GM12878 (cell line): ENCODE data around the gene MAEL. TPM values are rescaled to one million over a fixed set of nuclear protein-coding genes. Genes with fewer than 3 reads are reported as not detected.

Source experiments
- BCL11A ChIP-seq: IDR thresholded peaks from 2 replicates; pipeline ENCODE4 v1.6.1; 2011; ENCODE audit warnings: low read depth, low read length
- BHLHE40 ChIP-seq, 2 experiments: fragments of 450-650 bp in 1 of 2; IDR thresholded peaks; 2 replicates each; pipeline ENCODE4 v1.6.1; 2011 to 2017; ENCODE audit warnings: low read depth in 2 of 2, borderline replicate concordance in 1 of 2, improper control_type of control experiment in 1 of 2, low read length in 1 of 2, mild to moderate bottlenecking in 1 of 2
- CHD1 ChIP-seq: IDR thresholded peaks from 2 replicates; pipeline ENCODE4 v1.6.1; 2012; ENCODE audit warnings: low read depth, low read length, improper control_type of control experiment
- CREM ChIP-seq: IDR thresholded peaks from 2 replicates; pipeline ENCODE4 v1.6.1; 2014; ENCODE audit warnings: antibody characterized with exemption, low read depth
- NFYA ChIP-seq: IDR thresholded peaks from 2 replicates; pipeline ENCODE4 v1.6.1; 2011; ENCODE audit warnings: low read depth, mild to moderate bottlenecking, low read length, improper control_type of control experiment, borderline replicate concordance
- PAX8 ChIP-seq: fragments of 450-650 bp; IDR thresholded peaks from 2 replicates; pipeline ENCODE4 v1.6.1; 2017; ENCODE audit warnings: mild to moderate bottlenecking, moderate library complexity
- RUNX3 ChIP-seq: IDR thresholded peaks from 2 replicates; pipeline ENCODE4 v1.6.1; 2012; ENCODE audit warnings: low read length, inconsistent platforms
- ZNF274 ChIP-seq: IDR thresholded peaks from one replicate; pipeline ENCODE4 v1.8.0; 2011; ENCODE audit not compliant: insufficient read length, insufficient read depth
- polyA plus RNA-seq, 11 experiments: library from polyadenylated mRNA; depleted of rRNA in 4 of 11; unstranded in 6 of 11; stranded (reverse) in 5 of 11; fragments of >200 nt; fragmentation: Nextera tagmentation in 4 of 11; fragmentation: Illumina TruSeq in 1 of 11; extraction: Ambion mirVana in 4 of 11; extraction: Trizol in 1 of 11; gene quantifications; 1 replicate in 1 of 11; 2 replicates in 10 of 11; pipeline versions ENCODE4 v1.2.1 to v1.2.3, GENCODE V29; 2011 to 2016; ENCODE audit warnings: inconsistent platforms in 2 of 11, missing spikeins in 2 of 11, low read depth in 1 of 11
- small RNA-seq: library from RNA; depleted of rRNA; stranded (forward); fragments of <200 nt; gene quantifications from one replicate; pipeline ENCODE3, GENCODE V24; 2014
- total RNA-seq, 4 experiments: library from RNA; depleted of rRNA in 3 of 4; stranded (reverse); fragments of >200 nt in 3 of 4; fragmentation: Illumina TruSeq in 1 of 4; extraction: Trizol in 1 of 4; gene quantifications; 2 replicates each; pipeline versions ENCODE4 v1.2.1 to v1.2.3, GENCODE V29; 2013 to 2021
- TF ChIP-seq, protein P1 (sequence below): fragments of 450-650 bp; IDR thresholded peaks from 2 replicates; pipeline ENCODE4 v1.6.1; 2017; ENCODE audit warnings: mild to moderate bottlenecking
- TF ChIP-seq, protein P2 (sequence below): fragments of 450-650 bp; IDR thresholded peaks from 2 replicates; pipeline ENCODE4 v1.6.1; 2016; ENCODE audit warnings: mild to moderate bottlenecking, moderate library complexity, borderline replicate concordance
- TF ChIP-seq, protein P3 (sequence below): fragments of 450-650 bp; IDR thresholded peaks from 2 replicates; pipeline ENCODE4 v1.6.1; 2017; ENCODE audit warnings: borderline replicate concordance

The MAEL gene
- total and polyA plus RNA-seq, 10 of the 15 experiments (the other 5 are each of a cell fraction or from before 2014, with no cell fraction given) = 0.10 to 0.43 (median 0.24) TPM; not detected in 2

DNA sequence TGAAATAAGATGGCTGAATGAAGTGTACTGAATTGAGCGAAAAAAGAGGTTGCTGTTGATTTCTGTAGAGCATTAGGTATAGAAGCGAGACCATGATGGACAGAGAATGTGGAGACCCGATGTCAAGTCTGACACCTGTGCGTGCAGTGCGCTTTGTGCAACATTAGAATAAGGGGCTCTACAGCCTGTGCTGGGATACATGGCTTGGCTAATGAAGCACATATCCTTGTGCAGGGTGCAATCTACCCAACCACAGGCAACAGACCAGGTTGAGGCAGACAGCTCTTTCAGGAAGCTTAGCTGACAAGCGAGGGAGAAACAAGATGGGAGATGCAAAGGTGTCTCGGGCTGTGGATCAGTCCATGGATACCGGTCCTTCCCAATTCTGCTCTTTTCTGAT lies 82.2 kb downstream of the MAEL start (continued):
- TF ChIP-seq CHD1 (no peak), ZNF274 (no peak), BCL11A (no peak), PAX8 (no peak), CREM (no peak), BHLHE40 (IDR thresholded peaks at IDR 0.05; ENCODE audit: borderline replicate concordance in 1 of 2, low read depth in 2 of 2, low read length in 1 of 2) (no peak), NFYA (no peak), RUNX3 (no peak)
- TF ChIP-seq, protein P1, sequence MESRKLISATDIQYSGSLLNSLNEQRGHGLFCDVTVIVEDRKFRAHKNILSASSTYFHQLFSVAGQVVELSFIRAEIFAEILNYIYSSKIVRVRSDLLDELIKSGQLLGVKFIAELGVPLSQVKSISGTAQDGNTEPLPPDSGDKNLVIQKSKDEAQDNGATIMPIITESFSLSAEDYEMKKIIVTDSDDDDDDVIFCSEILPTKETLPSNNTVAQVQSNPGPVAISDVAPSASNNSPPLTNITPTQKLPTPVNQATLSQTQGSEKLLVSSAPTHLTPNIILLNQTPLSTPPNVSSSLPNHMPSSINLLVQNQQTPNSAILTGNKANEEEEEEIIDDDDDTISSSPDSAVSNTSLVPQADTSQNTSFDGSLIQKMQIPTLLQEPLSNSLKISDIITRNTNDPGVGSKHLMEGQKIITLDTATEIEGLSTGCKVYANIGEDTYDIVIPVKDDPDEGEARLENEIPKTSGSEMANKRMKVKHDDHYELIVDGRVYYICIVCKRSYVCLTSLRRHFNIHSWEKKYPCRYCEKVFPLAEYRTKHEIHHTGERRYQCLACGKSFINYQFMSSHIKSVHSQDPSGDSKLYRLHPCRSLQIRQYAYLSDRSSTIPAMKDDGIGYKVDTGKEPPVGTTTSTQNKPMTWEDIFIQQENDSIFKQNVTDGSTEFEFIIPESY = no peak
- TF ChIP-seq, protein P2, sequence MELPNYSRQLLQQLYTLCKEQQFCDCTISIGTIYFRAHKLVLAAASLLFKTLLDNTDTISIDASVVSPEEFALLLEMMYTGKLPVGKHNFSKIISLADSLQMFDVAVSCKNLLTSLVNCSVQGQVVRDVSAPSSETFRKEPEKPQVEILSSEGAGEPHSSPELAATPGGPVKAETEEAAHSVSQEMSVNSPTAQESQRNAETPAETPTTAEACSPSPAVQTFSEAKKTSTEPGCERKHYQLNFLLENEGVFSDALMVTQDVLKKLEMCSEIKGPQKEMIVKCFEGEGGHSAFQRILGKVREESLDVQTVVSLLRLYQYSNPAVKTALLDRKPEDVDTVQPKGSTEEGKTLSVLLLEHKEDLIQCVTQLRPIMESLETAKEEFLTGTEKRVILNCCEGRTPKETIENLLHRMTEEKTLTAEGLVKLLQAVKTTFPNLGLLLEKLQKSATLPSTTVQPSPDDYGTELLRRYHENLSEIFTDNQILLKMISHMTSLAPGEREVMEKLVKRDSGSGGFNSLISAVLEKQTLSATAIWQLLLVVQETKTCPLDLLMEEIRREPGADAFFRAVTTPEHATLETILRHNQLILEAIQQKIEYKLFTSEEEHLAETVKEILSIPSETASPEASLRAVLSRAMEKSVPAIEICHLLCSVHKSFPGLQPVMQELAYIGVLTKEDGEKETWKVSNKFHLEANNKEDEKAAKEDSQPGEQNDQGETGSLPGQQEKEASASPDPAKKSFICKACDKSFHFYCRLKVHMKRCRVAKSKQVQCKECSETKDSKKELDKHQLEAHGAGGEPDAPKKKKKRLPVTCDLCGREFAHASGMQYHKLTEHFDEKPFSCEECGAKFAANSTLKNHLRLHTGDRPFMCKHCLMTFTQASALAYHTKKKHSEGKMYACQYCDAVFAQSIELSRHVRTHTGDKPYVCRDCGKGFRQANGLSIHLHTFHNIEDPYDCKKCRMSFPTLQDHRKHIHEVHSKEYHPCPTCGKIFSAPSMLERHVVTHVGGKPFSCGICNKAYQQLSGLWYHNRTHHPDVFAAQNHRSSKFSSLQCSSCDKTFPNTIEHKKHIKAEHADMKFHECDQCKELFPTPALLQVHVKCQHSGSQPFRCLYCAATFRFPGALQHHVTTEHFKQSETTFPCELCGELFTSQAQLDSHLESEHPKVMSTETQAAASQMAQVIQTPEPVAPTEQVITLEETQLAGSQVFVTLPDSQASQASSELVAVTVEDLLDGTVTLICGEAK = no peak
- TF ChIP-seq, protein P3, sequence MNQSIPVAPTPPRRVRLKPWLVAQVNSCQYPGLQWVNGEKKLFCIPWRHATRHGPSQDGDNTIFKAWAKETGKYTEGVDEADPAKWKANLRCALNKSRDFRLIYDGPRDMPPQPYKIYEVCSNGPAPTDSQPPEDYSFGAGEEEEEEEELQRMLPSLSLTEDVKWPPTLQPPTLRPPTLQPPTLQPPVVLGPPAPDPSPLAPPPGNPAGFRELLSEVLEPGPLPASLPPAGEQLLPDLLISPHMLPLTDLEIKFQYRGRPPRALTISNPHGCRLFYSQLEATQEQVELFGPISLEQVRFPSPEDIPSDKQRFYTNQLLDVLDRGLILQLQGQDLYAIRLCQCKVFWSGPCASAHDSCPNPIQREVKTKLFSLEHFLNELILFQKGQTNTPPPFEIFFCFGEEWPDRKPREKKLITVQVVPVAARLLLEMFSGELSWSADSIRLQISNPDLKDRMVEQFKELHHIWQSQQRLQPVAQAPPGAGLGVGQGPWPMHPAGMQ = no peak
- TF ChIP-seq, all 136 proteins: peak for 0

Small RNA genes lying within 50 kb of the gene (small RNA-seq; reads per million reads assigned to genes)
- gene RNA5SP65 = 1.2 reads per million, percentile 38 among the genes with 10 or more reads in this experiment

Other genes with a start within 250 kb of the MAEL start
- 24.9 and 28.0 TPM in 2 replicates for gene POGK, start 149.8 kb upstream of the MAEL start, total RNA-seq (2014; rRNA removed)
- gene POGK, start 149.8 kb upstream of the MAEL start, total RNA-seq (2014; rRNA removed; fragmentation: Illumina TruSeq; extraction: Trizol) = 29.1 and 30.1 TPM in 2 replicates
- 34.6 and 37.3 TPM in 2 replicates for gene POGK, start 149.8 kb upstream of the MAEL start, total RNA-seq (2021)
- 12.8 and 13.9 TPM in 2 replicates for gene POGK, start 149.8 kb upstream of the MAEL start, polyA plus RNA-seq (2011; rRNA removed)
- gene POGK, start 149.8 kb upstream of the MAEL start, polyA plus RNA-seq (2014; fragmentation: Illumina TruSeq; extraction: Trizol) = 27.7 and 27.8 TPM in 2 replicates
- gene POGK, start 149.8 kb upstream of the MAEL start, polyA plus RNA-seq (2014; fragmentation: Nextera tagmentation; extraction: Ambion mirVana) = 1 to 10 TPM; 5.3 to 8.1 TPM
- gene POGK, start 149.8 kb upstream of the MAEL start, polyA plus RNA-seq (2014; rRNA removed) = 16.2 and 17.6 TPM in 2 replicates
- gene POGK, start 149.8 kb upstream of the MAEL start, polyA plus RNA-seq (2016; fragmentation: Nextera tagmentation; extraction: Ambion mirVana) = 10 to 100 TPM; 18.2 to 19.1 TPM
- gene TADA1, start 113.0 kb upstream of the MAEL start, total RNA-seq (2014; rRNA removed) = 18.6 and 21.3 TPM in 2 replicates
- gene TADA1, start 113.0 kb upstream of the MAEL start, total RNA-seq (2014; rRNA removed; fragmentation: Illumina TruSeq; extraction: Trizol) = 20.6 and 20.7 TPM in 2 replicates
- gene TADA1, start 113.0 kb upstream of the MAEL start, total RNA-seq (2021) = 15.1 and 15.2 TPM in 2 replicates
- 34.6 and 36.4 TPM in 2 replicates for gene TADA1, start 113.0 kb upstream of the MAEL start, polyA plus RNA-seq (2011; rRNA removed)
- 25.9 and 31.1 TPM in 2 replicates for gene TADA1, start 113.0 kb upstream of the MAEL start, polyA plus RNA-seq (2014; fragmentation: Illumina TruSeq; extraction: Trizol)
- 10 to 100 TPM; 31.5 to 38.6 TPM for gene TADA1, start 113.0 kb upstream of the MAEL start, polyA plus RNA-seq (2014; fragmentation: Nextera tagmentation; extraction: Ambion mirVana)
- 13.1 and 15.3 TPM in 2 replicates for gene TADA1, start 113.0 kb upstream of the MAEL start, polyA plus RNA-seq (2014; rRNA removed)
- gene TADA1, start 113.0 kb upstream of the MAEL start, polyA plus RNA-seq (2016; fragmentation: Nextera tagmentation; extraction: Ambion mirVana) = 10 to 100 TPM; 27.1 to 30.2 TPM
- 4.8 and 4.9 TPM in 2 replicates for gene ILDR2, start 13.7 kb upstream of the MAEL start, total RNA-seq (2014; rRNA removed)
- 3.2 and 4.2 TPM in 2 replicates for gene ILDR2, start 13.7 kb upstream of the MAEL start, total RNA-seq (2014; rRNA removed; fragmentation: Illumina TruSeq; extraction: Trizol)
- 5.3 and 5.4 TPM in 2 replicates for gene ILDR2, start 13.7 kb upstream of the MAEL start, total RNA-seq (2021)
- gene ILDR2, start 13.7 kb upstream of the MAEL start, polyA plus RNA-seq (2011; rRNA removed) = 0.03 and 0.05 TPM in 2 replicates
- gene ILDR2, start 13.7 kb upstream of the MAEL start, polyA plus RNA-seq (2014; fragmentation: Illumina TruSeq; extraction: Trizol) = 4.3 and 4.7 TPM in 2 replicates
- under 1 TPM; 0.27 to 0.56 TPM for gene ILDR2, start 13.7 kb upstream of the MAEL start, polyA plus RNA-seq (2014; fragmentation: Nextera tagmentation; extraction: Ambion mirVana)
- 1.9 and 2.7 TPM in 2 replicates for gene ILDR2, start 13.7 kb upstream of the MAEL start, polyA plus RNA-seq (2014; rRNA removed)
- gene ILDR2, start 13.7 kb upstream of the MAEL start, polyA plus RNA-seq (2016; fragmentation: Nextera tagmentation; extraction: Ambion mirVana) = 1 to 10 TPM in 1 of 2 experiments, under 1 TPM in 1; 0.74 to 1.0 TPM
- gene GPA33, start 101.1 kb downstream of the MAEL start, total RNA-seq (2014; rRNA removed) = 0.22 and 0.23 TPM in 2 replicates
- 0.13 and 0.14 TPM in 2 replicates for gene GPA33, start 101.1 kb downstream of the MAEL start, total RNA-seq (2014; rRNA removed; fragmentation: Illumina TruSeq; extraction: Trizol)
- 0.21 and 0.88 TPM in 2 replicates for gene GPA33, start 101.1 kb downstream of the MAEL start, total RNA-seq (2021)
- gene GPA33, start 101.1 kb downstream of the MAEL start, polyA plus RNA-seq (2011; rRNA removed) = 0.10 TPM in 1 of 2 replicates, not detected in the other
- gene GPA33, start 101.1 kb downstream of the MAEL start, polyA plus RNA-seq (2014; fragmentation: Illumina TruSeq; extraction: Trizol) = 0.12 and 0.25 TPM in 2 replicates
- gene GPA33, start 101.1 kb downstream of the MAEL start, polyA plus RNA-seq (2014; fragmentation: Nextera tagmentation; extraction: Ambion mirVana) = under 1 TPM in 1 of 2 experiments, not detected in 1; 0.09 TPM
- gene GPA33, start 101.1 kb downstream of the MAEL start, polyA plus RNA-seq (2014; rRNA removed) = 0.14 and 0.27 TPM in 2 replicates
- gene GPA33, start 101.1 kb downstream of the MAEL start, polyA plus RNA-seq (2016; fragmentation: Nextera tagmentation; extraction: Ambion mirVana) = under 1 TPM; 0.21 to 0.24 TPM
- gene STYXL2, start 104.8 kb downstream of the MAEL start, total RNA-seq (2014; rRNA removed) = under 0.01 TPM in 1 of 2 replicates, not detected in the other
- not detected in 2 replicates for gene STYXL2, start 104.8 kb downstream of the MAEL start, total RNA-seq (2014; rRNA removed; fragmentation: Illumina TruSeq; extraction: Trizol)
- 0.08 TPM in 2 replicates for gene STYXL2, start 104.8 kb downstream of the MAEL start, total RNA-seq (2021)
- not detected in 2 replicates for gene STYXL2, start 104.8 kb downstream of the MAEL start, polyA plus RNA-seq (2011; rRNA removed)
- 0.03 TPM in 1 of 2 replicates, not detected in the other for gene STYXL2, start 104.8 kb downstream of the MAEL start, polyA plus RNA-seq (2014; fragmentation: Illumina TruSeq; extraction: Trizol)
- not detected for gene STYXL2, start 104.8 kb downstream of the MAEL start, polyA plus RNA-seq (2014; fragmentation: Nextera tagmentation; extraction: Ambion mirVana)
- gene STYXL2, start 104.8 kb downstream of the MAEL start, polyA plus RNA-seq (2014; rRNA removed) = 0.01 TPM in 1 of 2 replicates, not detected in the other
- not detected for gene STYXL2, start 104.8 kb downstream of the MAEL start, polyA plus RNA-seq (2016; fragmentation: Nextera tagmentation; extraction: Ambion mirVana)
- 10.1 and 10.2 TPM in 2 replicates for gene POU2F1, start 231.6 kb downstream of the MAEL start, total RNA-seq (2014; rRNA removed)
- 15.6 and 15.7 TPM in 2 replicates for gene POU2F1, start 231.6 kb downstream of the MAEL start, total RNA-seq (2014; rRNA removed; fragmentation: Illumina TruSeq; extraction: Trizol)
- gene POU2F1, start 231.6 kb downstream of the MAEL start, total RNA-seq (2021) = 21.1 and 21.7 TPM in 2 replicates
- 18.0 and 21.0 TPM in 2 replicates for gene POU2F1, start 231.6 kb downstream of the MAEL start, polyA plus RNA-seq (2011; rRNA removed)
- gene POU2F1, start 231.6 kb downstream of the MAEL start, polyA plus RNA-seq (2014; fragmentation: Illumina TruSeq; extraction: Trizol) = 8.2 and 9.4 TPM in 2 replicates
- gene POU2F1, start 231.6 kb downstream of the MAEL start, polyA plus RNA-seq (2014; fragmentation: Nextera tagmentation; extraction: Ambion mirVana) = 1 to 10 TPM; 2.5 to 4.6 TPM
- gene POU2F1, start 231.6 kb downstream of the MAEL start, polyA plus RNA-seq (2014; rRNA removed) = 6.9 and 7.2 TPM in 2 replicates
- 10 to 100 TPM; 14.9 to 20.0 TPM for gene POU2F1, start 231.6 kb downstream of the MAEL start, polyA plus RNA-seq (2016; fragmentation: Nextera tagmentation; extraction: Ambion mirVana)